GM12892 (cell line): ENCODE measurements around the gene KRTAP9-3.

Source experiments
- POLR2A ChIP-seq: IDR thresholded peaks from 2 replicates; pipeline ENCODE4 v1.6.1; 2011; ENCODE audit warnings: low read depth, low read length, control low read depth
- POLR2AphosphoS5 ChIP-seq: IDR thresholded peaks from 2 replicates; pipeline ENCODE4 v1.6.1; 2011; ENCODE audit warnings: low read depth, low read length, control low read depth
- TAF1 ChIP-seq: IDR thresholded peaks from 2 replicates; pipeline ENCODE4 v1.6.1; 2011; ENCODE audit warnings: low read depth, mild to moderate bottlenecking, control low read depth, low read length, borderline replicate concordance

GRCh38 chr17:41254861-41255260 lies 22.6 kb downstream of the KRTAP9-3 start:
- TF ChIP-seq POLR2A = no peak
- TF ChIP-seq POLR2AphosphoS5 = no peak
- no peak for TF ChIP-seq TAF1
